SU-DHL-6 (cell line): ENCODE results near the gene SNRPD3.

ENCODE experiments used
- H2AFZ ChIP-seq: fragments of 200-600 bp; sonication (generic); 2 replicates; pipeline ENCODE4 v1.6.1; 2014; ENCODE audit warnings: low read depth, mild to moderate bottlenecking, moderate library complexity, mixed read lengths, antibody characterized with exemption, low read length; ENCODE audit not compliant: severe bottlenecking
- H3F3A ChIP-seq: fragments of 200-600 bp; shearing (Covaris generic); 2 replicates; pipeline ENCODE4 v1.6.0; 2016; ENCODE audit warnings: antibody characterized with exemption, mild to moderate bottlenecking; ENCODE audit not compliant: insufficient read depth
- H3K27ac ChIP-seq: fragments of 200-600 bp; sonication (generic); 2 replicates; pipeline ENCODE4 v1.5.1; 2016; ENCODE audit warnings: low read depth, mild to moderate bottlenecking, low read length, moderate library complexity, mixed read lengths
- H3K27me3 ChIP-seq: fragments of 200-600 bp; sonication (generic), shearing (Covaris generic); 2 replicates; pipeline ENCODE4 v1.6.0; 2014; ENCODE audit warnings: mild to moderate bottlenecking, low read length
- H3K36me3 ChIP-seq: fragments of 200-600 bp; sonication (generic); 2 replicates; pipeline ENCODE4 v1.6.1; 2014; ENCODE audit warnings: mild to moderate bottlenecking, low read length, mixed read lengths
- H3K4me2 ChIP-seq: fragments of 300-600, 200-600 bp; shearing (Covaris generic), sonication (generic); 2 replicates; pipeline ENCODE4 v1.6.0; 2014; ENCODE audit warnings: low read length, low read depth, mild to moderate bottlenecking; ENCODE audit not compliant: poor library complexity, severe bottlenecking
- H3K4me3 ChIP-seq: fragments of 200-600 bp; sonication (generic); 2 replicates; pipeline ENCODE4 v1.5.1; 2014; ENCODE audit warnings: antibody characterized with exemption, low read length, mild to moderate bottlenecking, mixed read lengths; ENCODE audit not compliant: insufficient read depth, poor library complexity, severe bottlenecking
- H3K79me2 ChIP-seq: fragments of 200-600 bp; sonication (generic); 2 replicates; pipeline ENCODE4 v1.6.1; 2014; ENCODE audit warnings: mild to moderate bottlenecking, low read length, moderate library complexity; ENCODE audit not compliant: insufficient read depth
- H3K9ac ChIP-seq: fragments of 200-600 bp; sonication (generic); 2 replicates; pipeline ENCODE4 v1.7.0; 2014; ENCODE audit warnings: mild to moderate bottlenecking, low read length
- H3K9me2 ChIP-seq: fragments of 200-600 bp; sonication (generic); replicated peaks from 2 replicates; pipeline ENCODE4 v1.6.1; 2014; ENCODE audit warnings: low read length; ENCODE audit not compliant: insufficient read depth
- H3K9me3 ChIP-seq: fragments of 200-600 bp; sonication (generic); 2 replicates; pipeline ENCODE4 v1.6.1; 2014; ENCODE audit warnings: low read length, mixed read lengths; ENCODE audit not compliant: insufficient read depth
- H4K20me1 ChIP-seq: fragments of 200-600 bp; sonication (generic); 2 replicates; pipeline ENCODE4 v1.6.1; 2014; ENCODE audit warnings: low read depth, mild to moderate bottlenecking, antibody characterized with exemption, low read length, moderate library complexity, mixed read lengths
- EZH2phosphoT487 ChIP-seq: fragments of 200-600 bp; sonication (generic), shearing (Covaris generic); conservative IDR thresholded peaks from 2 replicates; pipeline ENCODE4 v1.6.1; 2018; ENCODE audit warnings: mild to moderate bottlenecking, antibody characterized with exemption, low read length, moderate library complexity, mixed read lengths
- TF ChIP-seq, protein P1 (sequence below): fragments of 200-600 bp; sonication (generic); IDR thresholded peaks from one replicate; pipeline ENCODE4 v1.5.1; 2017; ENCODE audit warnings: antibody characterized with exemption, mild to moderate bottlenecking, low read length, moderate library complexity; ENCODE audit not compliant: insufficient read depth, poor library complexity, severe bottlenecking

The SNRPD3 gene

DNA sequence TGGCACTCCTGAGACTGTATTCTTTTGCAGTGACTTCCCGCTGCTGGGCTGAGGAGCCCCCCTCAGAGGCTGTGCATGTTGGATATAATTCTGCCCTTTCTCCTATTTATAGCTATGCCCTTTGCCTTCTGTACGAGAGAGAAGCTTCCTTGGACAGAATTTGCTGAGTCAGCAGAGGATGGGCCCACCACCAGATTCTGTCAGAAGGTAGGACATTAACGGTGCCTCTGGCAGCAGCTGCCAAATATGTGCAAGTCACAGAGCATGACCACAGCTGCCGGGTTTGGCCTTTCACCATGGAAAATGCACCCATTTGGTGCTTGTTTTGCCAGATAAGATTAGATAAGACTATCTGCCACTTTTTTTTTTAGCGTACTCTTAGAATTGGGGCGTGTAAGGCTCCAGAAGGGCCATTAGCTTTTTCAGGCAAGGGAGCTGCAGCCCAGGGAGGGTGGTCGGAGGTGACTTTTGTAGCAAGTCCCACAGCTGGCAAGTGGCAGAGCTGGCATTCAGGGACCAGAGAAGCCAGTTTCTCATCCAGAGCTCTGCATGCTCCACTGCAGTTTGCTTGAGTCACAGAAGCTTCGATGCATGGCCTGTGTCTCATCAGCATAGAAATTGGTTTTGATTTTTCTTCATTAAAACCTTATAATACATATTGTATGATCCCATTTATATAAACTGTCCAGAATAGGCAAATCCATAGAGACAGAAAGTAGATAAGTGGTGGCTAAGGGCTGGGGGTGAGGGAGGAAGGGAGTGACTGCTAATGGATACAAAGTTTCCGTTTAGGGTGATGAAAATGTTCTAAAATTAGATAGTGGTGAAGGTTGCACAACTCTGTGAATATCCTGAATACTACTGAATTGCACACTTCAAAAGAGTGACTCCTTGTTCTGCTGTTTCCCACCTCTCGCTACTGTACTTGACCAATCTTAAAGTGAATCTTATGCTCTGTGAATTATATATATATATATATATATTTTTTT is 44.9 kb upstream of the SNRPD3 start:
- Histone ChIP-seq H3K4me2 (no peak overlapping the region), H3K27ac (no peak overlapping the region)

DNA sequence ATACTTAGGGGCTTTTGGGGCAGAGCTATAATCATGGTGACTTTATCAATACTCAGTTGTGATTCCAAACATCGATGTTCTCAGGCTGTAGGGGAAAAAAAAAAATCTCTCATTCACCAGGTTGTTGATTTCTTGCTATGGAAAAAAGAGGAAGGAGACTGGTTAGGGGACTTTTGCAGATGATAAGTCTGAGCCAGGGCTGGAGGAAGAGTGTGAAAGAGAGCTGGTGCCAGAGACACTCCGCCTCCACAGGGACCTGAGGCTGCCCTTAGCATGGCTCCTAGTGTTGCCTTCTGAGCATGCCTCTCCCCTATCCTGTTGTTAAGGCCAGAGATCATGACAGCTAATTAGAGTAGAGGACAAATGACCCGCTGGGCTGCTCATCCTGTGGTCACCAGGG is 43.8 kb upstream of the SNRPD3 start:
- H3K4me3 ChIP-seq = no peak overlapping the region
- no peaks in the 10 kb centered on the region for H3K9me2 ChIP-seq
- H4K20me1 ChIP-seq = no peaks in the 10 kb centered on the region
- no peaks in the 10 kb centered on the region for H3K36me3 ChIP-seq
- H3K79me2 ChIP-seq = no peaks in the 10 kb centered on the region
- no peaks in the 10 kb centered on the region for H3K27me3 ChIP-seq
- TF ChIP-seq EZH2phosphoT487 = no peak
- TF ChIP-seq, protein P1, sequence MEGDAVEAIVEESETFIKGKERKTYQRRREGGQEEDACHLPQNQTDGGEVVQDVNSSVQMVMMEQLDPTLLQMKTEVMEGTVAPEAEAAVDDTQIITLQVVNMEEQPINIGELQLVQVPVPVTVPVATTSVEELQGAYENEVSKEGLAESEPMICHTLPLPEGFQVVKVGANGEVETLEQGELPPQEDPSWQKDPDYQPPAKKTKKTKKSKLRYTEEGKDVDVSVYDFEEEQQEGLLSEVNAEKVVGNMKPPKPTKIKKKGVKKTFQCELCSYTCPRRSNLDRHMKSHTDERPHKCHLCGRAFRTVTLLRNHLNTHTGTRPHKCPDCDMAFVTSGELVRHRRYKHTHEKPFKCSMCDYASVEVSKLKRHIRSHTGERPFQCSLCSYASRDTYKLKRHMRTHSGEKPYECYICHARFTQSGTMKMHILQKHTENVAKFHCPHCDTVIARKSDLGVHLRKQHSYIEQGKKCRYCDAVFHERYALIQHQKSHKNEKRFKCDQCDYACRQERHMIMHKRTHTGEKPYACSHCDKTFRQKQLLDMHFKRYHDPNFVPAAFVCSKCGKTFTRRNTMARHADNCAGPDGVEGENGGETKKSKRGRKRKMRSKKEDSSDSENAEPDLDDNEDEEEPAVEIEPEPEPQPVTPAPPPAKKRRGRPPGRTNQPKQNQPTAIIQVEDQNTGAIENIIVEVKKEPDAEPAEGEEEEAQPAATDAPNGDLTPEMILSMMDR = no peak
- no peaks in the 10 kb centered on the region for H3K9me3 ChIP-seq
- no peaks in the 10 kb centered on the region for H3F3A ChIP-seq
- H3K27ac ChIP-seq = no peak overlapping the region
- no peak overlapping the region for H2AFZ ChIP-seq
- H3K4me2 ChIP-seq = no peak overlapping the region
- H3K9ac ChIP-seq = no peak overlapping the region

More for the DNA sequence above, 44.9 kb upstream of the SNRPD3 start:
- Histone ChIP-seq H3K79me2 (no peaks in the 10 kb centered on the region), H3K9me3 (no peaks in the 10 kb centered on the region), H3K9ac (no peak overlapping the region), H3K36me3 (no peaks in the 10 kb centered on the region), H3K27me3 (no peaks in the 10 kb centered on the region), H2AFZ (no peak overlapping the region), H3K9me2 (no peaks in the 10 kb centered on the region), H4K20me1 (no peaks in the 10 kb centered on the region), H3K4me3 (no peak overlapping the region), H3F3A (no peaks in the 10 kb centered on the region)
- no peak for TF ChIP-seq EZH2phosphoT487
- TF ChIP-seq, protein P1 = no peak

DNA sequence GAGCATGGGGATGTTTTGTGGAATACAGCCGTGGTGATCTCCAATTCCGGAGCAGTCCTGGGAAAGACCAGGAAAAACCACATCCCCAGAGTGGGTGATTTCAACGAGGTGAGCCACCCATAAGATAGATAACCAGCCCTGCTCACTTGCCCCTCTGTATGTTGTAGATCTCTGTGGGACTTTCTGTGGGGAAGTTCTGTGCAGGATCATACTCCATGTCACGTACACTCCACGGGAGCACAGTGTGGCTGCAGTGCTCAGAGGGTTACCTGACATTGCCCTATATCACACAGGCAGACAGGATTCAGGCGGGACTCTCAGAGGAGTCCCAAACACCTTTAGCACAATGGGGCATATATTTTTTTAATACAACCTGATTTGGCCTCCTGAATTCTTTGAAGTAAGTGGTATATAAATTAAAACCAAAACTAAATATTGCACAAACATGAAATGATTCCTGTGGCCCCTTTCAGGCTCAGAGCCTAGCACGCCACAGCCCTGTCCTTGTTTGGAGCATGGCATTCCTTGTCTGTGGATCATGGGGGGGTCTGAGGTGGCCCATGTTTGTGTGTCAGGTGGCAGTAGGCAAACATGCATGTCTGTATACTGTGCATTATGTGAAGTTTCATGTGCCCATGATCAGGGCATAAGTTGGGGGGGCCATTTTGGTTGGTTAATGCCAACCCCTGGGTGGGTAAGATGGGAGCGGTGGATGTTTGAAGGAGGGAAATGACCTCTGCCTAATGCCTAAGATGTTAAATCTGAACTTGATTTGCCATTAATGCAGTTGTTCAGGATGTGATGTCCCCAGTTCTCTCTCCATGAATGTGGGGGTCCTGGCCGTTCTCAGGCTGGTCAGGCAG is 42.2 kb upstream of the SNRPD3 start:
- no peak overlapping the region for H3K4me2 ChIP-seq
- no peak overlapping the region for H3K4me3 ChIP-seq
- no peak overlapping the region for H3K27ac ChIP-seq
- H3K79me2 ChIP-seq = no peaks in the 10 kb centered on the region
- no peak overlapping the region for H3K9ac ChIP-seq
- no peaks in the 10 kb centered on the region for H4K20me1 ChIP-seq
- no peaks in the 10 kb centered on the region for H3K9me3 ChIP-seq
- H3F3A ChIP-seq = no peaks in the 10 kb centered on the region
- no peak overlapping the region for H2AFZ ChIP-seq
- TF ChIP-seq, protein P1 = no peak
- TF ChIP-seq EZH2phosphoT487 = no peak
- no peaks in the 10 kb centered on the region for H3K27me3 ChIP-seq
- no peaks in the 10 kb centered on the region for H3K9me2 ChIP-seq
- H3K36me3 ChIP-seq = no peaks in the 10 kb centered on the region
